Fibroblast of lung (primary cell): ENCODE results near the gene TBC1D9.

Source experiments
- CTCF ChIP-seq, 2 donors: IDR thresholded peaks in 1 of 2; conservative IDR thresholded peaks in 1 of 2; 1 replicate in 1 of 2; 2 replicates in 1 of 2; pipeline ENCODE4 v1.5.1; 2011 to 2012; ENCODE audit warnings: low read length in 2 of 2, control low read depth in 1 of 2, inconsistent platforms in 1 of 2, low read depth in 1 of 2, mild to moderate bottlenecking in 1 of 2
- EZH2 ChIP-seq: IDR thresholded peaks from 2 replicates; pipeline ENCODE4 v1.5.1; 2012; ENCODE audit warnings: low read length, control low read depth, mild to moderate bottlenecking; ENCODE audit errors: missing control alignments

GRCh38 chr4:140719022-140719421 lies 37.2 kb downstream of the TBC1D9 start:
- no peak for TF ChIP-seq CTCF (conservative IDR thresholded peaks at IDR 0.05 in 1 of 2, IDR thresholded peaks at IDR 0.05 in 1 of 2; ENCODE audit: low read depth in 1 of 2, low read length in 2 of 2)
- TF ChIP-seq EZH2 = no peak
